HL-60/S4 treated with retinoic acid at 250 ng/mL for 4 days and 3 days (cell line): ENCODE data around the gene KRT2.

Source experiments
- in situ Hi-C: fragments of 300-500 bp; cut with MboI; formaldehyde crosslinking; loops from 2 replicates; pipeline ENCODE4 v1.7.0; 2022; ENCODE audit warnings: low sequenced_read_pairs

Gene KRT2

DNA sequence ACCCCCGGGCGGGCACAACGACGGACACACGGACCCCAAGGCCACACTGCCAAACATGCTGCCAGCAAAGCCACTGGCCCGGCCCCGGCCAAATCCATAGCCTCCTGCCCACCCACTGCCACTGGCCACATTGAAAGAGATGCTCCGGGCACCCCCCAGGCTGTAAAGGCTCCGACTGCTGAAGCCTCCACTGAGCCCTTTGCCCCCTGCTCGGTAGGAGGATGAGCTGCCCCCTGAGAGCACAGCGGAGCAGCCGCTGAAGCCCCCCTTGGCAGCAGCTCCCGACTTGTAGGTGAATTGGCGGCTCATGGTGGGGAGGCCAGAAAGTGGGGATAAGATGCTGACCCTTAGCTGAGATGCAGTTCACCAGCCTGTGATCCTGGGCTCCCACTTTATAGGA is 33.8 kb downstream of the KRT2 start, which contains the start of gene KRT73:
Gene KRT73, minus strand, starts transcription at position 344 of the 400 bp plus-strand sequence. Its CDS starts 35 bp downstream, at position 309.
- in situ Hi-C loops: no loop called here

DNA sequence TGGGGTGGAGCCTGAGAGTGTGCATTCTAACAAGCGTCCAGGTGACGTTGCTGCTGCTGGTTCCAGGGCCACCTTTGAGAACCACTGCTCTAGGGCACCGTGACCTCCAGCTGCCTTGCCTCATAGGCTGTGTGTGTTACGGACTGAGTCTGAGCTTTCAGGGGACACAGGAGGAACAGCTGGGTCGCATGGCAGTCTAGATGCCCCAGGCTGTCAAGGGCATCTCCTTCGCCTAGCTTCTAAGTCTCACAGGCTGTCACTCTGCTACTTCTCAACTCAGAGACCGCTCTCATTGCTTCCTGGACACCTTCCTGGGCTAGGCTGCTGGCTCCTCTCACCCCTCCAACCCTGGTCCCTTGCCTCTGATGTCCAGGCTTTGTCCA is 34.6 kb downstream of the KRT2 start:
- in situ Hi-C loops: no loop called here

DNA sequence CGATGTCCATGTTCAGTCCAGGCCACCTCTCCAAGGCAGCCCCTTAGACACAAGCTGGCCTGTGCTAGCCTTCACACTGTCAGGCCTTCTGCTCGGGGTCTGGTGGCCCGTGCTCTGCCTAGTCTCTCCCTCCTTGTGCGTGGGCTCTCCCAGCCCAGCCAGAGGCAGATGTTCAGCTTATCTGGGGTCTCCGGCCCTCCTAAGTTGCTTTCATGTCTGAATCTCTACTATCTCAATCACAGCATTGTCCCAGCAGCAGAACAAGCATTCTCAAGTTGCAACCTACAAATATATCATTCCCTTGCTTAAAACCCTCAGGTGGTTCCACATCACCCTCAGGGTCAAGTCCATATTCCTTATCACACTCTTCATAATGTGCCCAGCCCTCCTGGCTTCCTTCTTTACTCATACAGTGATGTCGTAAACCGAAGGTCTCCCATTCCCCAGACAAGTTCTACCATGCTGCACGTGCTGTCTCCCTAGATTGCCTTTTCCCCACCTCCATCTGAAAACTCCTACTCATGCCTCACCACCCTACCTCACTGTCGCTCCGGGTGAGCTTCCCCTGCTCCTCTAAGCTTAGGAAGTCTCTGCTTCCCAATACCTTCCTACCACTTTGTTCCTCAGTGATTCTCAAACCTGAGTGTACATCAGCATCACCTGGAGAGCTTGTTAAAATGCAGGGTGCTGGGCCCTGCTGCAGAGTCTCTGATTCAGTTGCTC is 35.2 kb downstream of the KRT2 start:
- in situ Hi-C loops: no loop called here

DNA sequence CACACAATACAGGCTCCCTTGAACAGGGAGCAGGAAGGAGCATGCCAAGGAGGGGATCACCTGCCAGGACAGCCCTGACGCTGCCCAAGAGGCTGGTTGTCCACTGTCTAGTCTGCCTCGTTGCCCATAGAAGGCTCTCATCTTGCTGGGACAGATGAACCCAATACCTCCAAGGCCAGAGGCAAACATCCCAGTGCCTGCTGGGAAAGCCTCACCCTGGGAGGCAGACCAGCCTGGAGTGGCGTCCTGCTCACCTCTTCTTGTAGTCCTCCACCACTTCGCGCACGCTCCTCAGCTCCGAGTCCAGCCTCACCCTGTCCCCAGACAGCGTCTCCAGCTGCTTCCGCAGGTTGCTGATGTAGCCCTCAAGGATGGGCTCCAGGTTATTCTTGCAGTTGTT is 36.1 kb downstream of the KRT2 start:
- in situ Hi-C loops: no loop called here

DNA sequence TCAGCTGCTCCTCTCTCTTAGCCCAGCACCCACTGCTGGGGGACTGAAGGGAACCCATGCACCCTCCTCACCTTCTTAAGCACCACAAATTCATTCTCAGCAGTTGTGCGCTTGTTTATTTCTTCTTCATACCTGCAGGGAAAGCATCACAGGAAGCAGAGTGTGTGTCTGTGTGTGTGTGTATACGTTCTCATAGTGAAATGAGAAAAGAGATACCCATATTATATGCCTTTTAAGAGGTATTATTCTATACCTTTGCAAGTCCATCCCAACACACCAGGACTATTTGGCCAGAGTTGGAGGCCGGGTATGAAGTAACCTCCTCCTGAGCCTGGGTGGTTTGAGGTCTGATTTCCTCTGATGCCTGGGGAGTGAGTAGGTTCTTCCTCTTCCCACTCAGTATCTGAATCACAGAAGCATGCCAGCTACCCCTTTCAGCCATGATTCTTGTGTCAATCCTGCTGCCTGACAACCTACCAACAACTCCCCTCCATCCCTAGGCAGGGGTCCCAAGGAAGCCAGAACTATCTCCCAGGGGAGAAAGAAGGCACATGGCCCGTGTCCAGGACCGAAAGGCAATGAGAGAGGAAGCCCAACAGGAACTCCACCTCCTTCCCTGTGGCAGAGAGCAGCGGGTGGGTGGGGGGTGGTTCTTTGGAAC is 36.7 kb downstream of the KRT2 start:
- in situ Hi-C loops: no loop called here

- in situ Hi-C loops: no loop called here
Measured at GRCh38 chr12:52614381-52615207, 37.4 kb downstream of the KRT2 start.

GRCh38 chr12:52613384-52614030 is 38.5 kb downstream of the KRT2 start:
- in situ Hi-C loops: no loop called here

GRCh38 chr12:52612431-52613383 is 39.3 kb downstream of the KRT2 start:
- in situ Hi-C loops: no loop called here

GRCh38 chr12:52611080-52611468 is 40.9 kb downstream of the KRT2 start:
- in situ Hi-C loops: no loop called here

DNA sequence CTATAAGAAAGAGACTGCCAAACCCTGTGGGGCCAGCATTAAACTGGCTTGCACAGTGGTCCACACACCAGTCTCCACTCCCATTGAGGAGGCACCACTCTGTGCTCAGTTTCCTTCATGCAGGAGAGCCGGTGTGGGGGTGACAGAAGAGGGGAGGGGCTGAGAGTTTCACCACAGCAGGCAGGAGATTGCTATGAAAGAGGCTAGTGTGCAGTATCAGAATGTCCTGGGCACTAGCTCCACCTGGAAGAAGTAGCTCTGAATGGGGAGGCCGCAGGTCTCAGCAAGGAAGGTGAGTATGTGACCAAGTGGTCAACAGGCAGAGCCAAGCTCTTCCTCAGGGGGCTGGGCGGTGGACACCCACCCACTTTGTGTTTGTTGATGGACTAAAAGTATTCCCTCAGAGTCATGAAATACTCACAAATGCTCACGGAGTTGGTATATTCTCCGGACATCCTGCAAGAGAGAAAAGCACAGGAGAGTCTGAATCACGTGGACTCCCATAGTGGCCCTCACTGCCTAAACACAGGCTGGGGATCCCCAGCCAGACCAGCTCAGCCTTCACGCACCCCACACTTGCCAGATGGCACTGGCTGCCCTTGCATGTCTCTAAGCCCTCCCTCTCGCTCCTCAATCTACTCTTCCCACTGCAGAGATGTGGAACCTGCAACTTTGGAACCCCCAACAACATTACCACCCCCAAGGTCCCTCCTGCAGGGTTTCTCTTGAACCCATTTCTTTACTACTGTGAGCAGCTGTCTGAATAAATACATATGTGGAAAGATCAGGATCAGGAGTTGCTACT is 43.0 kb downstream of the KRT2 start:
- in situ Hi-C loops: no loop called here

GRCh38 chr12:52608161-52608560 is 43.9 kb downstream of the KRT2 start:
- in situ Hi-C loops: no loop called here

DNA sequence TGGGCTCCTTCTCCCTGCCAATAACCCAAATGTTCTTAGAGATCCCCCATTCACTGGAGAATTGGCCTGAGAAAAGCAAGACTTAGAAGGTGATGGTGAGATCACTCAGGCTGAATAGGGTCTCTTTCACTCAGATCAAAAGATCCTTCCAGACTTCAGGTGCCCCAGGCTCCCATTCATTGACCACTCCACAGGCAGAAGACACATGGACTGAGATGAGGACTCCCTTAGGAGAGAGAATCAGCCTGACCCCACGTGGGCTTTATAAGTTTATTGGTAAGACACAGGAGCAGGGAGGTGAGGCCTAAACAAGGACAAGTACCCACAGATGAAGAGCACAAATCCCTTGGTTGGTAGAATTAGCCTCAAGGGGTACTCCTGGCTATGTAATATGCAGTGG is 44.7 kb downstream of the KRT2 start:
- in situ Hi-C loops: no loop called here

DNA sequence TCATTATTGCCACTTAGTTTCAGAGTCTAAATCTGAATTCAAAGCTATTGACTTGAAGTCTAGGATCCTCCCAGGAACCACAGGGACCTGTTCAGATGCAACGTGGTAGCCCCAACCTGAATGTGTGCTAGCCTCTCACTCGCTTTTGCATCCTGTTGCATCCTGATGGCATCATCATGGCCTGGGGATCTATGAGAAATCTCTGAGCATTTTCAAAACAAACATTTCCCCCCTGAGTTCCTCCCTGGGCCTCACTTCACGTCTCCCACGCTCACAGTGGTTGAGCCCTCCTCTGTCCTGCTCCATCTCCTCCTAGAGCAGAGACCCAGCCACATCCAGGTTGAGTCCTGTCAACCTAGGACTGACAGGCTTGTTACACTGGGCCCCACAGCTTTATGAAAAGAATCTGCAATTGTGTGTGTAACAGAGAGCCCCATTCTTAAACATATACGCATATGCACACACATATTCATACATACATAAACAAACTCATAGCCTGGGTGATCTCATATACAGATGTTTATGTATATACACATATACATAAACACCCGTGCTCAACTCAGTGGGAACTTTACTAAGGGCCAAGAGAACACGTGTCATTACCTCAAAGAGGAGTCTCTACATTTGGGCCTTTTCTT is 45.3 kb downstream of the KRT2 start:
- in situ Hi-C loops: no loop called here

- in situ Hi-C loops: no loop called here
Measured at GRCh38 chr12:52606096-52606495, 45.9 kb downstream of the KRT2 start.

DNA sequence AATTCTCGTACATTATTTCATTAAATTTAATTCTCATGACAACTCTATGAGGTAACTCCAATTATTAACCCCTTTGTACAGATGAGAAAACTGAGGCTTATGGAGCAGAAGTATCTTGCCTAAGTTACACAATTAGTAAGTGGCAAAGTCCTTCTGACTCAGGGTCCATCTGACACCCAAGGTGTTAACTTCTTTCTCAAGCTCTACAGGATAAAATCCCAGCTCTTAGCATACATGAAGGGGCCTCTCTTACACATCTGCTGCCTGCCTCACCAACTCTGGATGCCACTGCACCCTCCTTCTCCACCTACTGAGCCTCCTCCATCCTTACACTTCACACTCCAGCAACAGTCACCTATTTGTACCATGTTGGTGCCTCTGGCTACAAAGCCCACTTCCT is 46.5 kb downstream of the KRT2 start:
- in situ Hi-C loops: no loop called here

DNA sequence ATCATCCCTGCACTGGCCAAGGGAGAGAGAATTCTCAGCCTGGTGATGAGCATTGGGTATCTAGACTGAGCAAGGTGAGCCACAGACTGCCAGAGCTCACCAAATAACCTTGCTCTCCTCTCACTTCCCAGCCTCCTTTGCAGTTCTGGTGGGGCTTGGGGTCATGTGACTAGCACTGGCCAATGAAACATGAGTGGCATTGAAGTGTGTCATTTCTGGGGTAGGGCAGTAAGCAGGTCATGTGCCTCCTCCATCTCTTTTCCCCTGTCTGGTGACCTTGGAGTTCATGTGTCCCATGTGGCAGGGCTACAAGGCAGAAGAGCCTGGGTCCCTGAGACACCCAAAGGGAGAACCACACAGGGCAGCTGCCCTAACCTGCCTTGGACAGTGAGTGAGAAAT is 47.2 kb downstream of the KRT2 start:
- in situ Hi-C loops: no loop called here

DNA sequence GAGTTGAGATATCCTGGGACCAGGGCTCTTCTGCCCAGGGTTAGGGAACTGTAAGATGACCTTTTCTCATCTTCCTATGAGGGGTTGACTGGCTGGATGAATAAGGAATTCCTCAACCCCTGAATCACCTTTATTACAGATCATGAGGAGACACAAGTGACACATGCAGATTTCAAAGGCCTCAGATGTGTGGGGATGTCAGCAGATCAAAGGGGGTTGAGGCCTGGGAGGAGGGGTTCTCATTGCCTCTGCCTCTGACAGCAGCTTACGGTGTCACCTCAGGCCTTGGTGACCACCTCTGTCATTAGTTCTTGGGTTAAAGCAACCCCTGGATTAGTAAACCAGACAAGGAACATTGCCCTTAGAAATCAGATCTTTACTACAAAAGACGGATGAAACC is 48.7 kb downstream of the KRT2 start:
- in situ Hi-C loops: no loop called here

- in situ Hi-C loops: no loop called here
Measured at GRCh38 chr12:52602552-52602951, 49.5 kb downstream of the KRT2 start.

GRCh38 chr12:52601671-52602070 is 50.3 kb downstream of the KRT2 start:
- in situ Hi-C loops: no loop called here
